ENCODE data around the gene RHBDD1.

DNA sequence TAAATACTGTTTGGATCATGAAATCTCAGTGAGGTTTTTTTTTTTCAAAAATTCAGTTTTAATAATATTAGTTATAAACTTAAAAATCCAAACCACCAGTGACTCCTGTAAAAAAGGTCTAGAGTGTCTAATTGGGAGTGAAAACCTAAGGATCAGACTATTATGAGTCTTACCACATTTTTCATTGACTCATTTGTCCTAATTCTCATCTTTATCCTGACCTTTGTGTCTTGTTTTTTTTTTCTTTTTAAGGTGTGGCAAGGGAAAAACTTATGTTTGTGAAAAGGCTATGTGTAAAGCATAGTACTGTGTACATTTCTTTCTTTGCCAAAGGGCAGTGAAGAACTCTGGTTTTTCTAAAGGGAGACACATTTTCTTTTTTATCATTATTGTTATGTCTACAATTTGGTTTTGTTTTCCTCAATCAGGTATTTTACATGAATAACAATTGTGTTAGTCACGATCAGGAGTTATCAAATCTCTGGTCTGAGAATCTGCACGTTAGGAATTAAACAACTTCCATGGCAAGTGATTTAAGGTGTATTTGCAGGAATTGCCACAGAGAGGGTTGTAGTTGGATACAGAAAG, 52.6 kb downstream of the RHBDD1 start:
- TF ChIP-seq EZH2 (IDR thresholded peaks at IDR 0.05; ENCODE audit: borderline replicate concordance, insufficient read depth, low read length, poor library complexity, severe bottlenecking) = no peak
- TF ChIP-seq, protein P1, sequence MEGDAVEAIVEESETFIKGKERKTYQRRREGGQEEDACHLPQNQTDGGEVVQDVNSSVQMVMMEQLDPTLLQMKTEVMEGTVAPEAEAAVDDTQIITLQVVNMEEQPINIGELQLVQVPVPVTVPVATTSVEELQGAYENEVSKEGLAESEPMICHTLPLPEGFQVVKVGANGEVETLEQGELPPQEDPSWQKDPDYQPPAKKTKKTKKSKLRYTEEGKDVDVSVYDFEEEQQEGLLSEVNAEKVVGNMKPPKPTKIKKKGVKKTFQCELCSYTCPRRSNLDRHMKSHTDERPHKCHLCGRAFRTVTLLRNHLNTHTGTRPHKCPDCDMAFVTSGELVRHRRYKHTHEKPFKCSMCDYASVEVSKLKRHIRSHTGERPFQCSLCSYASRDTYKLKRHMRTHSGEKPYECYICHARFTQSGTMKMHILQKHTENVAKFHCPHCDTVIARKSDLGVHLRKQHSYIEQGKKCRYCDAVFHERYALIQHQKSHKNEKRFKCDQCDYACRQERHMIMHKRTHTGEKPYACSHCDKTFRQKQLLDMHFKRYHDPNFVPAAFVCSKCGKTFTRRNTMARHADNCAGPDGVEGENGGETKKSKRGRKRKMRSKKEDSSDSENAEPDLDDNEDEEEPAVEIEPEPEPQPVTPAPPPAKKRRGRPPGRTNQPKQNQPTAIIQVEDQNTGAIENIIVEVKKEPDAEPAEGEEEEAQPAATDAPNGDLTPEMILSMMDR (IDR thresholded peaks at IDR 0.05; ENCODE audit: poor library complexity, severe bottlenecking) = no peak
- TF ChIP-seq MXI1 (conservative IDR thresholded peaks at IDR 0.05; ENCODE audit: poor library complexity, severe bottlenecking) = no peak
- TF ChIP-seq REST (IDR thresholded peaks at IDR 0.05; ENCODE audit: borderline replicate concordance) = no peak
- no peak for TF ChIP-seq EP300 (conservative IDR thresholded peaks at IDR 0.05; ENCODE audit: poor library complexity, severe bottlenecking)
- TF ChIP-seq TAF1 (IDR thresholded peaks at IDR 0.05; ENCODE audit: low read depth) = no peak
